Measurements from ENCODE around the gene EXTL2. TPM values are rescaled to one million over a fixed set of nuclear protein-coding genes. Genes with fewer than 3 reads are reported as not detected.
"Not testable (repeated sequence)": the region's sequence is repeated elsewhere in the genome, so short reads cannot be mapped to it uniquely, and the experiment has no call there.

EXTL2 gene
- total RNA-seq, 1 donor from 2014 or later, result 50.4 TPM

DNA sequence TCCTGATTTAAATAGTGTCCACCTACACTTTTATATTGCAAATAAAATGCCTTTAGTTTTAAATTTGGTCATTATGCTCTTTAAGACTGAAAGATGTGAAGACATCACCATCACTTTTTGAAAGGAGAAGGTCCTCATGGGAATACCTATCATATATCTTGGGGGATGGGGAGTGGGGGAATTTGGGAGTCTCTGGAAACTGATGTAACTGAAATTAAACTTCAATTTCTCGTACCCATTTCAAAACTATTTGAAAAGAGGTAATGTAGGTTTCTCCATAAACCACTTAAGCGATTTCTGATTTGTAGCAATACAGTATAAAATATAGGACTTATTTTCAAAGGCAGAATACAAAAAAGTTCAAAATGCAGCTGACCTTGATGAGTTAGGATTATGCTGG, 924 bp downstream of the EXTL2 start:
- no peak for DNase-seq (ENCODE audit: low spot score, unreplicated experiment)
- Mint-ChIP-seq H3K27me3 (no peaks in the 10 kb centered on the region), H3K4me3 (ENCODE audit: low read depth) (peak overlapping the region; percentile 100), H3K36me3 (ENCODE audit: insufficient read depth) (peaks cover 32% of the 10 kb centered on the region), H3K9me3 (ENCODE audit: low read depth) (peaks cover 21% of the 10 kb centered on the region), H3K27ac (peak overlapping the region; percentile 56), H3K4me1 (ENCODE audit: low read depth) (peaks cover 19% of the 10 kb centered on the region)
- TF ChIP-seq, protein P1, sequence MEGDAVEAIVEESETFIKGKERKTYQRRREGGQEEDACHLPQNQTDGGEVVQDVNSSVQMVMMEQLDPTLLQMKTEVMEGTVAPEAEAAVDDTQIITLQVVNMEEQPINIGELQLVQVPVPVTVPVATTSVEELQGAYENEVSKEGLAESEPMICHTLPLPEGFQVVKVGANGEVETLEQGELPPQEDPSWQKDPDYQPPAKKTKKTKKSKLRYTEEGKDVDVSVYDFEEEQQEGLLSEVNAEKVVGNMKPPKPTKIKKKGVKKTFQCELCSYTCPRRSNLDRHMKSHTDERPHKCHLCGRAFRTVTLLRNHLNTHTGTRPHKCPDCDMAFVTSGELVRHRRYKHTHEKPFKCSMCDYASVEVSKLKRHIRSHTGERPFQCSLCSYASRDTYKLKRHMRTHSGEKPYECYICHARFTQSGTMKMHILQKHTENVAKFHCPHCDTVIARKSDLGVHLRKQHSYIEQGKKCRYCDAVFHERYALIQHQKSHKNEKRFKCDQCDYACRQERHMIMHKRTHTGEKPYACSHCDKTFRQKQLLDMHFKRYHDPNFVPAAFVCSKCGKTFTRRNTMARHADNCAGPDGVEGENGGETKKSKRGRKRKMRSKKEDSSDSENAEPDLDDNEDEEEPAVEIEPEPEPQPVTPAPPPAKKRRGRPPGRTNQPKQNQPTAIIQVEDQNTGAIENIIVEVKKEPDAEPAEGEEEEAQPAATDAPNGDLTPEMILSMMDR (IDR thresholded peaks at IDR 0.05; ENCODE audit: unreplicated experiment), result no peak

DNA sequence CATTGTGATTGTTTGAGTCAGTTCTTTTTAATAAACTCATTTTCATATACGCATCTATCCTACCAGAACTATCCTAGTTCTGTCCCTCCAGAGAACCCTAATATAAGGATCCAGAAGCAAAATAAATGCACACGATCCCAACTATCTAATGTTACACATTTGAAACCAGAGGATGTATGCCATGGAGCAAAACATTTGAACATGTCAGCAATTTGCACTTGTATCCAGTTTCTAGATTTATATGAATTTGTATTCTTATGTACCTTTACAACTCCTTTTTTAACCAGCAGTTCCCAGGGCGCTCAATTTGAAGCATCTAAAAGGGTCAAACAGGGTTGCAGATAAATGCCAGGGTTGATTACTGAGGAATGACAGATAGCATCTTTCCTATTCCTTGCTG, 2.1 kb downstream of the EXTL2 start:
- DNase-seq (ENCODE audit: low spot score, unreplicated experiment), result no peak
- Mint-ChIP-seq H3K9me3 (ENCODE audit: low read depth) (peaks cover 27% of the 10 kb centered on the region), H3K27me3 (no peaks in the 10 kb centered on the region), H3K36me3 (ENCODE audit: insufficient read depth) (peaks cover 42% of the 10 kb centered on the region), H3K27ac (no peak overlapping the region), H3K4me3 (ENCODE audit: low read depth) (peak overlapping the region; percentile 34), H3K4me1 (ENCODE audit: low read depth) (peaks cover 19% of the 10 kb centered on the region)
- TF ChIP-seq, protein P1 (IDR thresholded peaks at IDR 0.05; ENCODE audit: unreplicated experiment), result no peak

DNA sequence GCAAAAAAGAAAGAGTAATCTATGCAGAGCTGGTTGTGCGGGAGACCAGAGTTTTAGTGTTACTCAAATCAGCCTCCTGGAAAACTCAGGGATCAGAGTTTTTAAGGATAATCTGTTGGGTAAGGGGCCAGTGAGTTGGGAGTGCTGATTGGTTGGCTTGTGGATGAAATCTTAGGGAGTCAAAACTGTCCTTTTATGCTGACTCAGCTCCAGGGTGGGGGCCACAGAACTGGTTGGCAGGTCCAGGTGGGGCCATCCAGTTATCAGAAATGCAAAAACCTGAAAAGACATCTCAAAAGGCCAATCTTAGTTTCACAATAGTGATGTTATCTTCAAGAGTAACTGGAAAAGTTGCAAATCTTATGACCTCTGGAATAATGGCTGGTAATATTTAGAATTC, 3.3 kb downstream of the EXTL2 start:
- DNase-seq (ENCODE audit: low spot score, unreplicated experiment), result no peak
- Mint-ChIP-seq H3K4me3 (ENCODE audit: low read depth) (no peak overlapping the region), H3K27me3 (no peaks in the 10 kb centered on the region), H3K4me1 (ENCODE audit: low read depth) (peaks cover 11% of the 10 kb centered on the region), H3K36me3 (ENCODE audit: insufficient read depth) (peaks cover 46% of the 10 kb centered on the region), H3K9me3 (ENCODE audit: low read depth) (peaks cover 27% of the 10 kb centered on the region), H3K27ac (no peak overlapping the region)
- TF ChIP-seq, protein P1 (IDR thresholded peaks at IDR 0.05; ENCODE audit: unreplicated experiment), result no peak

DNA sequence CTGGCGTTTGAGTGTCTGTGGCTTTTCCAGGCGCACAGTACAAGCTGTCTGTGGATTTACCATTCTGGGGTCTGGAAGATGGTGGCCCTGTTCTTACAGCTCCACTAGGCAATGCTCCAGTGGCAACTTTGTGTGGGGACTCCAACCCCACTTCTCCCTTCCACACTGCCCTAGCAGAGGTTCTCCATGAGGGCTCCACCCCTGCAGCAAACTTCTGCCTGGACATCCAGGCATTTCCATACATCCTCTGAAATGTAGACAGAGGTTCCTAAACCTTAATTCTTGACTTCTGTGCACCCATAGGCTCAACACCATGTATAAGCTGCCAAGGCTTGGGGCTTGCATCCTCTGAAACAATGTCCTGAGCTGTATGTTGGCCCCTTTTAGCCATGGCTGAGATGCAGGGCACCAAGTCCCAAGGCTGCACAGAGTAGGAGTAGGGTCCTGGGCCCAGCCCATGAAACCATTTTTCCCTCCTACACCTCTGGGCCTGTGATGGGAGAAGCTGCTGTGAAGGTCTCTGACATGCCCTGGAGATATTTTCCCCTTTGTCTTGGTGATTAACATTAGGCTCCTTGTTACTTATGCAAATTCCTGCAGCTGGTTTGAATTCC, 4.7 kb downstream of the EXTL2 start:
- H3K27me3 Mint-ChIP-seq; DNase-seq (ENCODE audit: low spot score, unreplicated experiment); H3K4me3 Mint-ChIP-seq (ENCODE audit: low read depth): not testable (repeated sequence)
- Mint-ChIP-seq H3K36me3 (ENCODE audit: insufficient read depth) (peaks cover 46% of the 10 kb centered on the region), H3K9me3 (ENCODE audit: low read depth) (peaks cover 27% of the 10 kb centered on the region), H3K4me1 (ENCODE audit: low read depth) (peaks cover 11% of the 10 kb centered on the region), H3K27ac (peak overlapping the region; percentile 16)

DNA sequence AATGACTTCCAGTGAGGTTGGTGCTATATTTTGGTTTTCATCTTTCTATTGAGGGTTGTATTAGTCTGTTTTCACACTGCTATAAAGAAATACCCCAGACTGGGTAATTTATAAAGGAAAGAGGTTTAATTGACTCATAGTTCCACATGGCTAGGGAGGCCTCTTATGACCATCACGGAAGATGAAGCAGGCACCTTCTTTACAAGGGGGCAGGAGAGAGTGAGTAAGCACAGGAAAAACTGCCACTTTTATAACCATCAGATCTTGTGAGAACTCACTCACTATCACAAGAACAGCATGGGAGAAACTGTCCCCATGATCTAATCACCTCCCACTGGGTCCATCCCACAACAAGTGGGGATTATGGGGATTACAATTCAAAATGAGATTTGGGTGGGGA, 5.6 kb downstream of the EXTL2 start:
- DNase-seq (ENCODE audit: low spot score, unreplicated experiment); H3K27me3 Mint-ChIP-seq; H3K27ac Mint-ChIP-seq; H3K4me1 Mint-ChIP-seq (ENCODE audit: low read depth); H3K4me3 Mint-ChIP-seq (ENCODE audit: low read depth): not testable (repeated sequence)
- peaks cover 27% of the 10 kb centered on the region for H3K9me3 Mint-ChIP-seq (ENCODE audit: low read depth)
- peaks cover 46% of the 10 kb centered on the region for H3K36me3 Mint-ChIP-seq (ENCODE audit: insufficient read depth)

DNA sequence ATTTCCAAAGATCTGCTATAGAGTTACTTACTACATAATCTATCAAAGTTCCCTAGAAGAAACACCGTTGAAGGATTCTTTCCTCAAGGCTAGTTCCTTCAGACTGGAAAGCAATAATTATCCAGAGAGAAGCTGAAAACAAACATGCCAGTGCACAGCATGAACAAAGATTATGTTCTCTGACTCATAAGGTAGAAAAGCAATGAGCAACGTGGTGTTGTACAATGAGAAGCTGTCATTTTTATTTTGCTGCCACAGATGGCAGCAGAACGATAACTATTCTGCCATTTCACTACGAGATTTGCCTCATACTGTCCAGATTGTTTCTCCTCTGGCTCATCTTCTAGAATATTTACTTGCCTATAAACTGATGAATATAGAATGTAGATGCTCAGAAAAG, 10.7 kb downstream of the EXTL2 start:
- Mint-ChIP-seq H3K9me3 (ENCODE audit: low read depth) (peaks cover 9% of the 10 kb centered on the region), H3K27ac (no peak overlapping the region), H3K4me3 (ENCODE audit: low read depth) (no peak overlapping the region), H3K27me3 (no peaks in the 10 kb centered on the region), H3K4me1 (ENCODE audit: low read depth) (no peaks in the 10 kb centered on the region), H3K36me3 (ENCODE audit: insufficient read depth) (peaks cover 16% of the 10 kb centered on the region)
- TF ChIP-seq, protein P1 (IDR thresholded peaks at IDR 0.05; ENCODE audit: unreplicated experiment), result no peak
- no peak for DNase-seq (ENCODE audit: low spot score, unreplicated experiment)
